Measurements from ENCODE around the gene NOS1AP. TPM values are rescaled to one million over a fixed set of nuclear protein-coding genes. Genes with fewer than 3 reads are reported as not detected.

NOS1AP gene
- total and polyA plus RNA-seq, 5 donors, result 0.86 to 4.5 (median 4.1) TPM

- no peaks in the 10 kb centered on the region for H3K27me3 ChIP-seq (ENCODE audit: control insufficient read depth, insufficient read depth)
- H3K4me1 ChIP-seq (ENCODE audit: control insufficient read depth, insufficient read depth, low read length), result peaks cover 2% of the 10 kb centered on the region
- ATAC-seq (no peak), DNase-seq (no peak)
- no peak overlapping the region for H3K27ac ChIP-seq (ENCODE audit: low read length)
- H3K9me3 ChIP-seq (ENCODE audit: control insufficient read depth, low read length), result no peaks in the 10 kb centered on the region
- no peak overlapping the region for H3K4me3 ChIP-seq (ENCODE audit: low read length)
- intact Hi-C loops (cut with DNase I), result no loop called here
- WGBS, result 64% methylated on average over 5 of the region's 5 CpGs
These were observed 152.5 kb downstream of the NOS1AP start for GRCh38 chr1:162222014-162222413.

- intact Hi-C loops (cut with DNase I), result no loop called here
- Histone ChIP-seq H3K4me3 (ENCODE audit: low read length) (no peak overlapping the region), H3K9me3 (ENCODE audit: control insufficient read depth, low read length) (no peaks in the 10 kb centered on the region), H3K27ac (ENCODE audit: low read length) (no peak overlapping the region), H3K27me3 (ENCODE audit: control insufficient read depth, insufficient read depth) (no peaks in the 10 kb centered on the region), H3K4me1 (ENCODE audit: control insufficient read depth, insufficient read depth, low read length) (peaks cover 2% of the 10 kb centered on the region)
- ATAC-seq (no peak), DNase-seq (no peak)
- 85% methylated on average over 2 of the region's 2 CpGs for WGBS
These were observed 153.2 kb downstream of the NOS1AP start for GRCh38 chr1:162222730-162223129.

DNA sequence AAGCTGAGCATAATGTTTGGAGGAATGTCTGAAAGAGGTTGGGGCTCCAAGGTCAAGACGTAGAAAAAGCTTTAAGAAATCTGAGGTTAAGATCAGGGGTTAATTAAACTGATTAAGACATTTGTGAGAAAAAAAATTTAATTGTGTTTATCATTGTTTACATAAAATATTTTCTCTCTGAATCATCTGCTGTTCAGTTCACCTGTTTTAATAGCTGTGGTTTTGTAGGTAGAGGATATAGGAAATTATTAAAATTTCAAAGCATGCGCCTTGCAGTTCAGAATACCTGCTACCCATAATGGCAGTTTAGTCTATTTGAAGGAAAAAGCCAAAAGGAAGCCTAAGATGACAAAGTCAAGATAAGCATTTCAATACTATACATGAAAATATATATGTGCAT lies 154.0 kb downstream of the NOS1AP start:
- Histone ChIP-seq H3K9me3 (ENCODE audit: control insufficient read depth, low read length) (no peaks in the 10 kb centered on the region), H3K27me3 (ENCODE audit: control insufficient read depth, insufficient read depth) (no peaks in the 10 kb centered on the region), H3K27ac (ENCODE audit: low read length) (no peak overlapping the region), H3K4me3 (ENCODE audit: low read length) (no peak overlapping the region), H3K4me1 (ENCODE audit: control insufficient read depth, insufficient read depth, low read length) (peaks cover 2% of the 10 kb centered on the region)
- 90% methylated on average over 2 of the region's 2 CpGs for WGBS
- ATAC-seq (no peak), DNase-seq (no peak)
- intact Hi-C loops (cut with DNase I), result no loop called here

- ATAC-seq (no peak), DNase-seq (no peak)
- Histone ChIP-seq H3K4me1 (ENCODE audit: control insufficient read depth, insufficient read depth, low read length) (no peaks in the 10 kb centered on the region), H3K27me3 (ENCODE audit: control insufficient read depth, insufficient read depth) (no peaks in the 10 kb centered on the region), H3K4me3 (ENCODE audit: low read length) (no peak overlapping the region), H3K9me3 (ENCODE audit: control insufficient read depth, low read length) (no peaks in the 10 kb centered on the region), H3K27ac (ENCODE audit: low read length) (no peak overlapping the region)
- intact Hi-C loops (cut with DNase I), result no loop called here
These were observed 154.8 kb downstream of the NOS1AP start for GRCh38 chr1:162224267-162224666.

- DNase-seq (no peak), ATAC-seq (no peak)
- WGBS, result 53% methylated on average over 5 of the region's 5 CpGs
- intact Hi-C loops (cut with DNase I), result no loop called here
- Histone ChIP-seq H3K27ac (ENCODE audit: low read length) (no peak overlapping the region), H3K9me3 (ENCODE audit: control insufficient read depth, low read length) (no peaks in the 10 kb centered on the region), H3K4me1 (ENCODE audit: control insufficient read depth, insufficient read depth, low read length) (no peaks in the 10 kb centered on the region), H3K27me3 (ENCODE audit: control insufficient read depth, insufficient read depth) (no peaks in the 10 kb centered on the region), H3K4me3 (ENCODE audit: low read length) (no peak overlapping the region)
These were observed 159.1 kb downstream of the NOS1AP start for GRCh38 chr1:162228586-162228985.

- WGBS, result 80% methylated on average over 2 of the region's 2 CpGs
These were observed 160.1 kb downstream of the NOS1AP start for GRCh38 chr1:162229549-162229948.

DNA sequence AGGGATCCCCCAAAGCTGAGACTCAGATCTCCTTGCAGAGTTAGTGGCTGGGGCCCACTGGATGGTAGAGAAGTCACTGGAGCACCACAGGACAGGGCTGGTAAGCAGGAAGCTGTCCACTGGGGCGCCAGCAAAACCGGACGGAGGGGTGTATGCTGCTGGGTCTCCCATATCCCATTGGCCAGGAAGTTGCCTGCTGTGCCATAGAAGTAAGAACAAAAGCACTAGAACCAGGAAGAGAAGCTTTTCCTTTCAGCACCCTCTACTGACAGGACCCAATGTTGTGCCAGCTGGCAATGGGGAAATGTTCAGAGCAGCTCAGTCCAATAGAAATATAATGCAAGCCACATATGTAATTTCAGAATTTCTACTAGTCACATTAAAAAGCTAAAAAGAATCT lies 160.6 kb downstream of the NOS1AP start:
- H3K9me3 ChIP-seq (ENCODE audit: control insufficient read depth, low read length), result no peaks in the 10 kb centered on the region
- H3K4me3 ChIP-seq (ENCODE audit: low read length), result no peak overlapping the region
- no peaks in the 10 kb centered on the region for H3K27me3 ChIP-seq (ENCODE audit: control insufficient read depth, insufficient read depth)
- peak; percentile 63 to 87 for ATAC-seq
- H3K27ac ChIP-seq (ENCODE audit: low read length), result no peak overlapping the region
- WGBS, result 54% methylated on average over 3 of the region's 3 CpGs
- DNase-seq, result peak; percentile 15 to 58 (median 33)
- intact Hi-C loops (cut with DNase I), result no loop called here
- no peaks in the 10 kb centered on the region for H3K4me1 ChIP-seq (ENCODE audit: control insufficient read depth, insufficient read depth, low read length)

More at GRCh38 chr1:162229549-162229948, 160.1 kb downstream of the NOS1AP start:
- H3K9me3 ChIP-seq (ENCODE audit: control insufficient read depth, low read length), result no peaks in the 10 kb centered on the region
- H3K27me3 ChIP-seq (ENCODE audit: control insufficient read depth, insufficient read depth), result no peaks in the 10 kb centered on the region
- no peak overlapping the region for H3K27ac ChIP-seq (ENCODE audit: low read length)
- ATAC-seq (no peak), DNase-seq (no peak)
- intact Hi-C loops (cut with DNase I), result no loop called here
- no peaks in the 10 kb centered on the region for H3K4me1 ChIP-seq (ENCODE audit: control insufficient read depth, insufficient read depth, low read length)
- no peak overlapping the region for H3K4me3 ChIP-seq (ENCODE audit: low read length)

DNA sequence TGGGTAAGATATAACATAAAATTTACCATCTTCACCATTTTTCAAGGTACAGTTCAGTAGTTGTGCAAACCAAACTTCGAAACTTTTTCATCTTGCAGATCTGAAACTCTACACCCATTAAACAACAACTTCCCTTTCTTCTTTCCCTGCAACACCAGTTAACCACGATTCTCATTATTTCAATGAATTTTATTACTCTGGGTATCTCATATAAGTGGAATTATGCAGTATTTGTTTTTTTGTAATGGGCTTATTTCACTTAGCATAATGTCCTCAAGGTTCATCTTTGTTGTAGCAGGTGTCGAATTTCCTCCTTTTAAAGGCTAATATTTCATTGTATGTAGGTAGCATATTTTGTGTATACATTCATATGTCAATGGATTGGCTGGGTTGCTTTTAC lies 161.0 kb downstream of the NOS1AP start:
- H3K9me3 ChIP-seq (ENCODE audit: control insufficient read depth, low read length), result no peaks in the 10 kb centered on the region
- 79% methylated on average over 3 of the region's 3 CpGs for WGBS
- H3K4me3 ChIP-seq (ENCODE audit: low read length), result no peak overlapping the region
- no peaks in the 10 kb centered on the region for H3K27me3 ChIP-seq (ENCODE audit: control insufficient read depth, insufficient read depth)
- H3K4me1 ChIP-seq (ENCODE audit: control insufficient read depth, insufficient read depth, low read length), result peaks cover 2% of the 10 kb centered on the region
- DNase-seq, result no peak
- ATAC-seq, result no peak
- intact Hi-C loops (cut with DNase I), result no loop called here
- no peak overlapping the region for H3K27ac ChIP-seq (ENCODE audit: low read length)

- DNase-seq, result no peak
- WGBS, result 93% methylated on average over 3 of the region's 3 CpGs
- intact Hi-C loops (cut with DNase I), result no loop called here
- no peak for ATAC-seq
- Histone ChIP-seq H3K27me3 (ENCODE audit: control insufficient read depth, insufficient read depth) (no peaks in the 10 kb centered on the region), H3K9me3 (ENCODE audit: control insufficient read depth, low read length) (no peaks in the 10 kb centered on the region), H3K4me3 (ENCODE audit: low read length) (no peak overlapping the region), H3K27ac (ENCODE audit: low read length) (no peak overlapping the region), H3K4me1 (ENCODE audit: control insufficient read depth, insufficient read depth, low read length) (peaks cover 2% of the 10 kb centered on the region)
These were observed 162.7 kb downstream of the NOS1AP start for GRCh38 chr1:162232034-162232711.

- Histone ChIP-seq H3K27me3 (ENCODE audit: control insufficient read depth, insufficient read depth) (no peaks in the 10 kb centered on the region), H3K4me1 (ENCODE audit: control insufficient read depth, insufficient read depth, low read length) (peaks cover 2% of the 10 kb centered on the region), H3K9me3 (ENCODE audit: control insufficient read depth, low read length) (no peaks in the 10 kb centered on the region), H3K27ac (ENCODE audit: low read length) (no peak overlapping the region), H3K4me3 (ENCODE audit: low read length) (no peak overlapping the region)
- WGBS, result 98% methylated on average over 1 of the region's 1 CpG
- ATAC-seq (no peak), DNase-seq (no peak)
- intact Hi-C loops (cut with DNase I), result no loop called here
These were observed 163.6 kb downstream of the NOS1AP start for GRCh38 chr1:162233066-162233465.

DNA sequence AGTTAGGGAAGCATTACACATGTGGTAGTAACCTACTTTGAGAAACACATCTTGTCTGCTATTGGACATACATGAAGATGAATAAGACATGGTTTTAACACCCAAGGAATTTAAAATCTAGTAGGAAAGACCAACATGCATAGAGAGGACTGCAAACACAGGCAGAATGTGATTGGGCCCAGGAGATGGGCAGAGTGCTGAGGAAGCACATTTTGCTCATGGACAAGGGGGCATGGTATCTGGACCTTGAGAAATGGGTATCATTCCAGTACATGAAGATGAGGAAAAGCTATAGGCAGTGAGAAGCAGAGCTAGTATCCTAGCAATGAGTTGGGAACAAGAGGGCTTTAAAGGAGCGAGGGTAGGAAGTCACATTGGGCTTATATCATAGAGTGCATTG lies 164.4 kb downstream of the NOS1AP start:
- WGBS, result 98% methylated on average over 1 of the region's 1 CpG
- H3K27me3 ChIP-seq (ENCODE audit: control insufficient read depth, insufficient read depth), result no peaks in the 10 kb centered on the region
- no peak overlapping the region for H3K27ac ChIP-seq (ENCODE audit: low read length)
- peaks cover 2% of the 10 kb centered on the region for H3K4me1 ChIP-seq (ENCODE audit: control insufficient read depth, insufficient read depth, low read length)
- ATAC-seq (no peak), DNase-seq (no peak)
- H3K9me3 ChIP-seq (ENCODE audit: control insufficient read depth, low read length), result no peaks in the 10 kb centered on the region
- intact Hi-C loops (cut with DNase I), result no loop called here
- H3K4me3 ChIP-seq (ENCODE audit: low read length), result no peak overlapping the region

- Histone ChIP-seq H3K27me3 (ENCODE audit: control insufficient read depth, insufficient read depth) (no peaks in the 10 kb centered on the region), H3K9me3 (ENCODE audit: control insufficient read depth, low read length) (no peaks in the 10 kb centered on the region), H3K4me1 (ENCODE audit: control insufficient read depth, insufficient read depth, low read length) (peaks cover 2% of the 10 kb centered on the region), H3K4me3 (ENCODE audit: low read length) (no peak overlapping the region), H3K27ac (ENCODE audit: low read length) (no peak overlapping the region)
- DNase-seq, result no peak
- intact Hi-C loops (cut with DNase I), result no loop called here
- ATAC-seq, result no peak
- 90% methylated on average over 2 of the region's 2 CpGs for WGBS
These were observed 165.1 kb downstream of the NOS1AP start for GRCh38 chr1:162234571-162234970.

All from right cardiac atrium (tissue), 5 donors.